NCI-H2227 treated with DMSO at 0.1 percent for 48 hours (cell line): ENCODE measurements around the gene ZNF410.
"Not testable (repeated sequence)": the region's sequence is repeated elsewhere in the genome, so short reads cannot be mapped to it uniquely, and the experiment has no call there.

Experiments
- DNase-seq: peaks from one replicate; lab custom pipeline; 2025; lab: John Stamatoyannopoulos, UW

ZNF410 gene

GRCh38 chr14:73886449-73887317, at the start of gene ZNF410:
ZNF410 (plus strand) TSS chr14:73886859; CDS start chr14:73892176, 5,317 bp downstream.
- peak; percentile 88 for DNase-seq

- not testable (repeated sequence) for DNase-seq
Measured at GRCh38 chr14:73838293-73839034, 48.2 kb upstream of the ZNF410 start.

GRCh38 chr14:73842201-73842600, 44.5 kb upstream of the ZNF410 start:
- DNase-seq = no peak

GRCh38 chr14:73842851-73843250, 43.8 kb upstream of the ZNF410 start:
- DNase-seq = no peak

- DNase-seq = no peak
Measured at GRCh38 chr14:73843296-73843695, 43.4 kb upstream of the ZNF410 start.

GRCh38 chr14:73846947-73847346, 39.7 kb upstream of the ZNF410 start:
- no peak for DNase-seq

GRCh38 chr14:73851000-73851399, 35.7 kb upstream of the ZNF410 start:
- no peak for DNase-seq

- peak; percentile 84 for DNase-seq
Measured at GRCh38 chr14:73851567-73852382, 34.9 kb upstream of the ZNF410 start, which contains the start of gene PTGR2. PTGR2 (plus strand) TSS chr14:73851831; CDS start chr14:73858863, 7,032 bp downstream.

GRCh38 chr14:73859145-73859544, 27.5 kb upstream of the ZNF410 start:
- no peak for DNase-seq

- DNase-seq = no peak
Measured at GRCh38 chr14:73861073-73861472, 25.6 kb upstream of the ZNF410 start.

GRCh38 chr14:73862480-73862879, 24.2 kb upstream of the ZNF410 start:
- no peak for DNase-seq

GRCh38 chr14:73863209-73863608, 23.4 kb upstream of the ZNF410 start:
- DNase-seq = no peak

- DNase-seq = no peak
Measured at GRCh38 chr14:73865534-73866113, 21.0 kb upstream of the ZNF410 start.

GRCh38 chr14:73869754-73870153, 16.9 kb upstream of the ZNF410 start:
- not testable (repeated sequence) for DNase-seq

- DNase-seq = no peak
Measured at GRCh38 chr14:73870525-73871235, 16.0 kb upstream of the ZNF410 start.

GRCh38 chr14:73873660-73874059, 13.0 kb upstream of the ZNF410 start:
- peak; percentile 71 for DNase-seq

- DNase-seq = no peak
Measured at GRCh38 chr14:73877790-73878189, 8.9 kb upstream of the ZNF410 start.

- no peak for DNase-seq
Measured at GRCh38 chr14:73878436-73878835, 8.2 kb upstream of the ZNF410 start.

GRCh38 chr14:73879027-73879426, 7.6 kb upstream of the ZNF410 start:
- DNase-seq = no peak

- DNase-seq = no peak
Measured at GRCh38 chr14:73884438-73885190, 2.0 kb upstream of the ZNF410 start.

- no peak for DNase-seq
Measured at GRCh38 chr14:73887318-73887616, 608 bp downstream of the ZNF410 start.
